NCI-H524 treated with DMSO at 0.1 percent for 48 hours (cell line): Measurements from ENCODE around the gene CHD3.
"Not testable (repeated sequence)": the region's sequence is repeated elsewhere in the genome, so short reads cannot be mapped to it uniquely, and the experiment has no call there.

Experiments
- DNase-seq: peaks from one replicate; lab custom pipeline; 2025; lab: John Stamatoyannopoulos, UW

The CHD3 gene

DNA sequence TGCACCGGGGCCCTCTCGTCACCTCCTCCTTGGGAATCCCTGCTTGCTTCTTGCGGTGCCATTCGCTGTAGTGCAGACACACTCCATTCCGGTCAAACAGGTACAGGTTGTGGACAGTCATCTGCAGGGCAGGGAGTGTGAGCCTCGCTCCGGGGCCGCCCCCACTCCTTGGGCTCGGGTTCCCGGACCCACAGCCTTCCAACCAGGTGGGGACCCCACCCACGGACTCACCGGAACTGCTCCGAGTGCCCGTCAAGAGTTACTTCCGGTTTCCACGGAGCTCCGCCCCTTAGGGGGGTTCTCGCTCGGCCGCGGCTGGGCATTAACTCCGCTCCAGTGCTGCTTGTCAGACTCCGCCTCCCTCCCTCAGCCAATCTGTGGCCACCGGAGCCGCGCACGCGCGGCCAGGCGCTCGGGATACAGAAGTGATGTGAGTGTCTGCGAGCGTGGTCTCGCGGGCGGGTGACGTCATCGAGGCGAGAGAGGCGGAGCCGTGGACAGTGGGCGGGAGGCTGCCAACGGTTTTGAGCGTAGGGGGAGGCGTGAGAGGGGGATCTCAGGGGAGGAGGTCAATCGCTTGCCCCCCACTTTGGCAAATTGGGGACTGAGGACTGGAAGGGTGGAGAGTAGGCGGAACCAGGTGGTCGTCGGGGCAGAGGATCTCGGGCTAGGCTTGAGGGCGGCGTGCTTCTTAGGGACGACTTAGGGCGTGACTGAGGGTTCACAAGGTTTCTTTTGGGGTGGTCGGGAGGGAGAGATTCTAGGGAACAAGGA lies 43.3 kb downstream of the CHD3 start, which contains the start of the genes CNTROB and TRAPPC1:
CNTROB (plus strand) TSS at position 498 of the 774 bp plus-strand sequence. CDS start 874 bp downstream, outside the sequence.
TRAPPC1 (minus strand) TSS at position 238 of the 774 bp plus-strand sequence; CDS start at position 121, 117 bp downstream.
- DNase-seq, result peak; percentile 58

DNA sequence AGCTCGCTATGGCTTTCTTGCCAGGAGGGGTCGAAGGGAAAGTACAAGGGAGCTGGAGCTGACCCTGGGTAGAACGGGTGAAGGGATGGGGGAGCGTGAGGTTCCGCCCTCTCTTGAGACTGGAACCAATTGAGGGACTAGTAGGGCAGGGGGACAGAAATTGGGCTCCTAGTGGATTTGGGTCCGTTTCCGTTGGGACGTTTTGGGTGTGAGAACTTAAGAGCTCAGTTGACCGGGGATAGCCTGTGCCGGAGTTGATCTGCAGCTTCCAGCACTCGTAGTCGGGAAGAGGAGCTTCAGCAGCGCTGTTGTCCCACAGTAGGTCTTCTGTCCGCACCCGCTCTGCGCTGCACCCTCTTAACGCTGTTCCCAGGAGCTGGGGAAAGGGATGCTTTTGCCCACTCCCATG lies 43.9 kb downstream of the CHD3 start:
- no peak for DNase-seq

DNA sequence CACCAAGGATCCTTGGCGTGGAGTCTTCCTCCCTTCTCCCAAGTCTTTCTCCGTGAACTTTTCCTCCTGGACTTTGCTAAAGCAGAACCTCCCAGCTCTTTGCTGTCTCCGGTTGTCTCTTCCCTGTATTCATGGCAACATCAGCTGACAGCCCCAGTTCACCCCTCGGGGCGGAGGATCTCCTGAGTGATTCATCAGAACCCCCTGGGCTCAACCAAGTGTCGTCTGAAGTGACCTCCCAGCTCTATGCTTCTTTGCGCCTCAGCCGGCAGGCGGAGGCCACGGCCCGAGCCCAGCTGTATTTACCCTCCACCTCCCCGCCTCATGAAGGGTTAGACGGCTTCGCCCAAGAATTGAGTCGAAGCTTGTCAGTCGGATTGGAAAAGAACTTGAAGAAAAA lies 44.4 kb downstream of the CHD3 start:
- no peak for DNase-seq

DNA sequence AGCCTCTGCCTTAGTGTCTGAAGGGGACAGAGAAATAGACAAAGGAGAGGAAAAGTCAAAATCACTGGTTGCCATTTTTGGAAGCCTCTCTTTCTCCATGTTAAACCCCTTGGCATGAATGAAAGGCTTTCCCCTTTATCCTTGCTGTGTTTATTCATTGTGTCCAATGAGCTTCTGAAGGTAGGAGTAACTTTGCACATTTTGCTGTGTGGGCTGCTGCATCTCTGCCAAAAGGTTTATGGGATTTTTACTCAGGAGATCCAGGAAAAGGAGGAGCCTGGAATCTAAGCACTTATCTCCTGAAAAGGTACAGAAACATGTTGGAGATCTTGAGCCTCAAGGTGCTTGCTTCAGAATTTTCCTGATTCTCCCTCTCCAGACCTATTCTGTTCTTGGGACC lies 47.3 kb downstream of the CHD3 start:
- no peak for DNase-seq

DNA sequence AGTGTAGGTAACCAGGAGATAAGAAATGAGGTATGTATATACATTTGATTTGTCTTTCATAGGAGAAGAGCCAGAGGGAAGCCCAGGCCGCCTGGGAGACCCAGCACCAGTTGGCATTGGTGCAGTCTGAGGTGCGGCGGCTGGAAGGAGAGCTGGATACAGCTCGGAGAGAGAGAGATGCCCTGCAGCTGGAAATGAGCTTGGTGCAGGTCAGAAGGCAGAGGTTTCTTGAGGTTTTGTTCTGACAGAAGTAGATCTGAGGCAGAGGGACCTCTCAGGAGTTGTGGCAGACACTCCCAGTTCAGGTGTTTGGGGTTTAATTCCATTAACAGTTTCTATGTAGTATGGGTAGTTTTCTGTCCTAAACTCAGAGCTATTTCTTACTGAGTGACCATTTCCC lies 51.4 kb downstream of the CHD3 start:
- no peak for DNase-seq

DNA sequence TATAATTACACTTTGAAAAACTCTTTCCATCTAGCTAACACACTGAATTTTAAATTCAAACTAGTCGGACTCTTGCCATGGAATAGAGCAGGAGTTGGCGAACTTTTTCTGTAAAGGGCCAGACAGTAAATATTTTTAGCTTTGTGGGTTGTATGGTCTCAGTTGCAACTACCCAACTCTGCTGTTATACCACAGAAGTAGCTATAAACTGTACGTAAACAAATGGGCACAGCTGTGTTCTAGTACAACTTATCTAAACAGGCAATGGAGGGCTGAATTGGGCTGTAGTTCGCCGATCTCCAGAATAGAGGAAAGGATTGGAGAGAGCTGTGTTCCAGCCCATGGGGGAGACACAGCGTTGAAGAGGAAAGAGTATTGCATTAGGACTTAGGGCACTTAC lies 52.2 kb downstream of the CHD3 start:
- no peak for DNase-seq

DNA sequence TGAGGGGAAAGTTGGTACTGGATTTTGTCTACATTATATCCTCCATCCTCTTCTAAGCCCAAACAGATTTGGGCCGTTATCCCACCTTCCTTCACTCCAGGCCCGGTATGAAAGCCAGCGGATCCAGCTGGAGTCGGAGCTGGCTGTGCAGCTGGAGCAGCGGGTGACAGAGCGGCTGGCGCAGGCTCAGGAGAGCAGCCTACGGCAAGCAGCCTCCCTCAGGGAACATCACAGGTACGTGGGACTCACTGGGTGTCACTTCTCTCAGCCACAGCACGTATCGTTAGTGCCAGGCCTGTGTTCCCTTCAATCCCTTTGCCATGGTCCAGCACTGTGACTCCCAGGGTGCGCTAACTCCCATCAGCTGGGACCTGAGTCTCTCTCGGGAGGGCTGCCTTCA lies 54.7 kb downstream of the CHD3 start:
- DNase-seq, result no peak

DNA sequence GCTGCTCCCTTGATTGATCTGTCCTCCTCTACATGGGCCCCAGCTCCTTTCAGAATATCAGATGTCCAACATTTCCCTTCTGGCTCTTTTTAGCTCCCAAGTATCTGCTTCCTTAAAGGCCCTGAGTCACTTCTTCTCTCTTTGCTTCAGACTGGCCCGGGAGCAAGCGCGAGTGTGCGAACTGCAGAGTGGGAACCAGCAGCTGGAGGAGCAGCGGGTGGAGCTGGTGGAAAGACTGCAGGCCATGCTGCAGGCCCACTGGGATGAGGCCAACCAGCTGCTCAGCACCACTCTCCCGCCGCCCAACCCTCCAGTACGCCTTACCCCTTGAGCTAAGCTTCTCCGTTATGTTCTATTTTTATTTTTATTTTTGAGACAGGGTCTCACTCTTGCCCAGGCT lies 55.7 kb downstream of the CHD3 start:
- no peak for DNase-seq

DNA sequence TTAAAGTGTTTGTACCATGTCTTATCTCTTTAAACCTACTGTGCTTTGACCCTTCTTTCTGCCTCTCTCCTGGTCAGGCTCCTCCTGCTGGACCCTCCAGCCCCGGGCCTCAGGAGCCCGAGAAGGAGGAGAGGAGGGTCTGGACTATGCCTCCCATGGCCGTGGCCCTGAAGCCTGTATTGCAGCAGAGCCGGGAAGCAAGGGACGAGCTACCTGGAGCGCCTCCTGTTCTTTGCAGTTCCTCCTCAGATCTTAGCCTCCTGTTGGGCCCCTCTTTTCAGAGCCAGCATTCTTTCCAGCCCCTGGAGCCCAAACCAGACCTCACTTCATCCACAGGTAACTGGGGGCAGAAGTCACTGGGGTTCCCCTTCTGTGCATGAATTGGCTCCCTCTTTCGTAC lies 57.1 kb downstream of the CHD3 start:
- no peak for DNase-seq

DNA sequence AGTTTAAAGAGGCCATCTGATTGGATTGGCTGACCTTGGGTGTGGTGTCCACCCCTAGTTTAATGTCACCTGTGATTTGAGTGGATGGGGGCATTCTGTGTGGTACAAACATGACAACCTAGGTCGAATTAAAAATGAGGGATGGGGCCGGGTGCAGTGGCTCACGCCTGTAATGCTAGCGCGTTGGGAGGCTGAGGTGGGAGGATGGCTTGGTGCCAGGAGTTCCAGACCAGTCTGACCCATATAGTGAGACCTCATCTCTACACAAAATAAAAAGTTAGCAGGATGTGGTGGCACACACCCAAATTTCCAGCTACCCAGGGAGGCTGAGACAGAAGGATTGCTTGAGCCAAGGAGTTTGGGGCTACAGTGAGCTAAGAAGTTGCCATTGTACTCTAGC lies 57.9 kb downstream of the CHD3 start:
- no peak for DNase-seq

DNA sequence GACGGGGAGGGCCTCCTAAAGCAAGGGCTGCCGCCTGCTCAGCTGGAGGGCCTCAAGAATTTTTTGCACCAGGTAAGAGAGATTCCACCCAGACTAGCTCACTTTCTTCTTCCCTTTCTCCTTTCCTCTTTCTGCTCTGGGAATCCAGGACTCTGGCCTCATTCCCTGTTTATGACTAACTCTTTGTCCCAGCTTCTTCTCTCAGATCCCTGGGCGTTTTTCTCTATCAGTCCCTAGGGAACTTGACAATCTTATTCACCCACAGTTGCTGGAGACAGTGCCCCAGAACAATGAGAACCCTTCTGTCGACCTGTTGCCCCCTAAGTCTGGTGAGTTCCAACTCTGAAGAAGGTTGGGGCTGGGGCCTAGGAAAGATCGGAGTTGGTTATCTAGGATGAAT lies 59.1 kb downstream of the CHD3 start:
- DNase-seq, result no peak

DNA sequence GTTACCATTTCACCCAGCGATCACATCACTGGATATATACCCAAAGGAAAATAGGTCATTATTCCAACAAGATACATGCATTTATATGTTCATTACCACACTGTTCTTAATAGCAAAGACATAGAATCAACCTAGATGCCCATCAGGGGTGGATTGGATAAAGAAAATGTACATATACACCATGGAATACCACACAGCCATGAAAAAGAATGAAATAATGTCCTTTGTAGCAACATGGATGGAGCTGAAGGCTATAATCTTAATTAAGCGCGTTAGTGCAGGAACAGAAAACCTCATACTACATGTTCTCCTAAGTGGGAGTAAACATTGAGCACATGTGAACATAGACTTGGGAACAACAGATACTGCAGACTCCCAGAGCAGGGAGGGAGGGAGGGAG lies 62.0 kb downstream of the CHD3 start:
- DNase-seq, result no peak

DNA sequence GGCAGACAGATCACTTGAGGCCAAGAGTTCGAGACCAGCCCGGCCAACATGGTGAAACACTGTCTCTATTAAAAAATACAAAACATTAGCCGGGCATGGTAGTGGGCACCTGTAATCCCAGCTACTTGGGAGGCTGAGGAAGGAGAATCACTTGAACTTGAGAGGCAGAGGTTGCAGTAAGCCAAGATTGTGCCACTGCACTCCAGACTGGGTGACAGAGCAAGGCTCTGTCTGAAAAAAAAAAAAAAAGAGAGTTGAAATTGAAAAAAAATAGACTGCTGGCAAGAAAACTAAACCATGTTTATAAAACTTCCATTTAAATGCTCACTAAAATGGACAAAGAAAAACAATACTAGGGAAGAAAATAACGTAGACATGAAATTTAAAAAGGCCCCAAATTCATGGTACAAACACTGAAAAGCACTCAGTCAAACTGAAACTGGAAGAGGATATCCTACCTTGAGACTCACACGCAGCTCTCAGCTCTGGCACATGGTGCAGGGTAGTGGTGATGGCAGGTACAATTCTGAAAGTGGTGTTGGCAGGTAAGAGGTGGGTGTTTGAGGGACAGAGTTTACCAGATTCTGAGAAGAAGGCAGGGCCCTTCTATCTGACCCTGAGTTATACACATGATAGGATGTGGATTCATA lies 62.7 kb downstream of the CHD3 start:
- no peak for DNase-seq

DNA sequence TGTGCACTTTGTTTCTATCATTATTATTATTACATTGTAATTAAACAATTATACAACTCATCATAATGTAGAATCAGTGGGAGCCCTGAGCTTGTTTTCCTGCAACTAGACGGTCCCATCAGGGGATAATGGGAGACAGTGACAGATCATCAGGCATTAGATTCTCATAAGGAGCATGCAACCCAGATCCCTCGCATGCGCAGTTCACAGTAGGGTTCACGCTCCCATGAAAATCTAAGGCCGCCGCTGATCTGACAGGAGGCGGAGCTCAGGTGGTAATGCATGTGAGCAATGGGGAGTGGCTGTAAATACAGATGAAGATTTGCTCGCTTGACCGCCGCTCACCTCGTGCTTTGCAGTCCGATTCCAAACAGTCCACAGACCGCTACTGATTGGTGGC lies 64.7 kb downstream of the CHD3 start:
- not testable (repeated sequence) for DNase-seq

DNA sequence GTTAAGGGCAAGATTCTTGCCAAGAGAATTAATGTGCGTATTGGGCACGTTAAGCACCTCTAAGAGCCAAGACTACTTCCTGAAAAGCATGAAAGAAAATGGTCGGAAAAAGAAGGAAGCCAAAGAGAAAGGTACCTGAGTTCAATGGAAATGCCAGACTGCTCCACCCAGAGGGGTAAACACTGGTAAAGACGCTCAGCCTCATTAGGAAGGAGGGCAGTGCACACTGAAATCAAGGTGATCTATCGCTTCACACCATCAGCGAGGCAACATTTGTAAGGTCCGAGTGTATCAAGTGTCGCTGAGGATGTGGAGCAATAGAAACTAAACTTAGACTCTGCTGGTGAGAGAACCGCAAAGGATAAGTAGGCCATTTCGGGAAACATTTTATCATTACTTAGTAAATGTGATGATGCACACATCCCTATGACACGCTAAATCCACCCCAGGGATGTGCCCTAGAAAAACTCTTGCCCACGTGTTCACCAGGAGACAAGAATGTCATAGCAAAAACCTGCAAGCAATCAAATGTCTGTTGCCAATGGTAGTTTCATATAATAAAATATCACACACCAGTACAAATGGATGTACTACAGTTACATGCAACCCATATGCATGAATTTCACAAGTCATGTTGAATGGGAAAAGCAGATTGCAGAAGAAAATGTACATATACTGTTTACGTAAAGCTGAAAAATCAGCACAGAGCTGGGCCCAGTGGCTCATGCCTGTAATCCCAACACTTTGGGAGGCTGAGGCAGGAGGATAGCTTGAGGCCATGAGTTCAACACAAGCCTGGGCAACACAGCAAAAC lies 67.0 kb downstream of the CHD3 start:
- no peak for DNase-seq

DNA sequence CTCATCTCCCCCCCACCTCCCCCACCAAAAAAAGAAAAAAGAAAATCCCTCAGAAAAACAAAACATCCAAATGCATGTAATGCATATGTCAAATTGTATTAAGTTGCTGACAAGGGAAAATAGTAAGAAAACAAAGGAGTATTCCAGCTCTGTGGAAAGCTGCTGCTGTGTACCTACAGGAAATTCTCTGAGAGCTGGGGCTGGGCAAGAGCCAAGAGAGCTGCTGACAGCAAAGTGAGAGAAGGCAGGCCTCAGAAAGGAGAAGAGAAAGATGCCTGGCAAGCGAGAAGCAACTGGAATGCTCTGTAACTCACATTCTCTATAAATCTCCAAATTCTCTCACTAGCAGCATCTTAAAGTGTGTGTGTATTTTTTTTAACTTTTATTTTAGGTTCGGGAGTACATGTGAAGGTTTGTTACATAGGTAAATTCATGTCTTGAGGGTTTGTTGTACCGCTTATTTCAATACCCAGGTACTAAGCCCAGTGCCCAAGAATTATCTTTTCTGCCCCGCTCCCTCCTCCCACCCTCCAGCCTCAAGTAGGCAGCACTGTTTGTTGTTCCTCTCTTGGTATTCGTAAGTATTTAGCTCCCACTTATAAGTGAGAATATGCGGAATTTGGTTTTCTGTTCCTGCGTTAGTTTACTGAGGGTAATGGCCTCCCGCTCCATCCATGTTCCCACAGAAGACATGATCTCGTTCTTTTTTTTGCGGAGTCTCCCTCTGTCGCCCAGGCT lies 67.8 kb downstream of the CHD3 start:
- no peak for DNase-seq

DNA sequence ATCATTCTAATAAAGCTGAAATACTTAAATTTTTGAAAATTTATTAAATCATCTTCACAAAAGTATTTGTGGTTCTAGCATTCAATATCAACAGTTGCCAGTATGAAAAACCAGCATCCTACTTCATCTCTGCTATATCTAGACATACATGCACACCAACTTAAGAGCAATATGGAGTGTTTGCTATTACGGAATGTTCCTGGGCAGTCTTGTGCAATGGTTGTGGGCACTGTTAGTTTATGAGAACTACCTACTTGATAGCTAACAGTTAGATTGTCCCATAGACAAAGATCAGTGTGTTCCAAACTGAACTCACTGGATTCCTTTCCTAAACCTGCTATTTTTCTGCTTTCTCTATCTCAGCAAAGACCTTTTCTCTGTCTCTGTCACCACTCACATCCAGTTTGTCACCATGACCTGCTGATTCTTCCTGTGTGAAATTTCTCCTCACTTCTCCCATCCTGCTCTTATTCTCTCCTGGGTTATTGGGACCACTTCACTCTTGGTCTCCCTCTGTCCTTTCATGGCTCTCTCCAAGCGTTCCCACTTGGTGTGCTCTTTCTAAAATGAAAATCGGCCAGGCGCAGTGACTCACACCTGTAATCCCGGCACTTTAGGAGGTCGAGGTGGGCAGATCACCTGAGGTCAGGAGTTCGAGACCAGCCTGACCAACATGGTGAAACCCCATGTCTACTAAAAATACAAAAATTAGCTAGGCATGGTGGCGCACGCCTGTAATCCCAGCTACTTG lies 71.1 kb downstream of the CHD3 start:
- DNase-seq, result no peak

DNA sequence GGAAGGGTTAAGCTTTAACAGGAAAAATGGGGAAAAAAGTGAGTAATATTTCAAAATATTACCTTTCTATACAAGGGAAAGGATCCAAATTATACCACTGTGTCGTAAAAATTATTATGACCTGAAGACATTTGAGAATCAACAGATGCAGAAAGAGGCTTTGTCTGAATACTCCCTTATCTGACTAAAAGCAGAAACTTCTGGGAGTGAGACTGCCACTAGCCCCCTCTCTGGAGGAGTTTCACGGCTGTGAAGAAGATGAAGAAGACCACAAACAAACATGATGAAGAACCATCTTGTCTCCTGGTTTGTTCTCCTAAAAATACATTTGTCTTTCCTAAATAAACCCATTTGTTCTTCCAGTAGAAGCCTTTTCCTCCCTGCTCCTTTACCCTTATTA lies 72.8 kb downstream of the CHD3 start:
- DNase-seq, result no peak
